ENCODE measurements around the gene TLE2.

TLE2 gene

DNA sequence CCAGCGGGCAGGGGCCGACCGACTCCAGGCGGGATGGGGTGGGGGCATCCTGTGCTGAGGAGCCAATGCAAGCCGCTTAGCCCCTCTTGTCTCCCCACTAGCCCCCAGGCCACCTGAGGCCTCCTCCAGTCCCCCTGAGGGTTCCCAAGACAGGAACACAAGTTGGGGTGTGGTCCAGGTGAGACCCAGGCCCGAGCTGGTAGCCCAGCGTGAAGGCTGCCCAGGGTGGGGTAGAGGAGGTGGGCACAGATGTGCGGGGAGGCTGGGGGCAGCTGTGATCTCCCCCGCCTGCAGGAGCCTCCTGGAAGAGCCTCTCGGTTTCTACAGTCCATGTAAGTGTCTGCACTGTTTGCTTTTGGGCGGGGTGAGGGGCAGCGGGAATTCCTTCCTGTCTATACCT is 41.3 kb downstream of the TLE2 start:
- no peak overlapping the region for H3K27ac ChIP-seq (ENCODE audit: low read length)
- no peak overlapping the region for H3K4me3 ChIP-seq (ENCODE audit: low read length)
- DNase-seq, result no peak
- no peaks in the 10 kb centered on the region for H4K20me1 ChIP-seq (ENCODE audit: insufficient read depth, low read length)
- no peak overlapping the region for H2AFZ ChIP-seq (ENCODE audit: low read length)
- H3K9ac ChIP-seq (ENCODE audit: low read length), result no peak overlapping the region
- TF ChIP-seq EZH2phosphoT487 (IDR thresholded peaks at IDR 0.05; ENCODE audit: low read length), result no peak
- TF ChIP-seq, protein P1, sequence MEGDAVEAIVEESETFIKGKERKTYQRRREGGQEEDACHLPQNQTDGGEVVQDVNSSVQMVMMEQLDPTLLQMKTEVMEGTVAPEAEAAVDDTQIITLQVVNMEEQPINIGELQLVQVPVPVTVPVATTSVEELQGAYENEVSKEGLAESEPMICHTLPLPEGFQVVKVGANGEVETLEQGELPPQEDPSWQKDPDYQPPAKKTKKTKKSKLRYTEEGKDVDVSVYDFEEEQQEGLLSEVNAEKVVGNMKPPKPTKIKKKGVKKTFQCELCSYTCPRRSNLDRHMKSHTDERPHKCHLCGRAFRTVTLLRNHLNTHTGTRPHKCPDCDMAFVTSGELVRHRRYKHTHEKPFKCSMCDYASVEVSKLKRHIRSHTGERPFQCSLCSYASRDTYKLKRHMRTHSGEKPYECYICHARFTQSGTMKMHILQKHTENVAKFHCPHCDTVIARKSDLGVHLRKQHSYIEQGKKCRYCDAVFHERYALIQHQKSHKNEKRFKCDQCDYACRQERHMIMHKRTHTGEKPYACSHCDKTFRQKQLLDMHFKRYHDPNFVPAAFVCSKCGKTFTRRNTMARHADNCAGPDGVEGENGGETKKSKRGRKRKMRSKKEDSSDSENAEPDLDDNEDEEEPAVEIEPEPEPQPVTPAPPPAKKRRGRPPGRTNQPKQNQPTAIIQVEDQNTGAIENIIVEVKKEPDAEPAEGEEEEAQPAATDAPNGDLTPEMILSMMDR (IDR thresholded peaks at IDR 0.05; ENCODE audit: low read length), result no peak
- TF ChIP-seq EZH2 (optimal IDR thresholded peaks at IDR 0.05; ENCODE audit: low read depth, low read length), result no peak
- no peaks in the 10 kb centered on the region for H3K79me2 ChIP-seq (ENCODE audit: low read length)
- peaks cover 75% of the 10 kb centered on the region for H3K27me3 ChIP-seq (replicated peaks; ENCODE audit: insufficient read depth, low read length)
- H3K4me1 ChIP-seq (ENCODE audit: low read length), result no peaks in the 10 kb centered on the region
- H3K9me3 ChIP-seq (replicated peaks; ENCODE audit: insufficient read depth, low read length), result no peaks in the 10 kb centered on the region
- no peak overlapping the region for H3K4me2 ChIP-seq (ENCODE audit: low read depth, low read length)
- H3F3A ChIP-seq (ENCODE audit: insufficient read depth, low read length), result no peaks in the 10 kb centered on the region
- no peaks in the 10 kb centered on the region for H3K9me2 ChIP-seq (replicated peaks; ENCODE audit: insufficient read depth, low read length)
- H3K36me3 ChIP-seq (replicated peaks; ENCODE audit: insufficient read depth, low read length), result no peaks in the 10 kb centered on the region

DNA sequence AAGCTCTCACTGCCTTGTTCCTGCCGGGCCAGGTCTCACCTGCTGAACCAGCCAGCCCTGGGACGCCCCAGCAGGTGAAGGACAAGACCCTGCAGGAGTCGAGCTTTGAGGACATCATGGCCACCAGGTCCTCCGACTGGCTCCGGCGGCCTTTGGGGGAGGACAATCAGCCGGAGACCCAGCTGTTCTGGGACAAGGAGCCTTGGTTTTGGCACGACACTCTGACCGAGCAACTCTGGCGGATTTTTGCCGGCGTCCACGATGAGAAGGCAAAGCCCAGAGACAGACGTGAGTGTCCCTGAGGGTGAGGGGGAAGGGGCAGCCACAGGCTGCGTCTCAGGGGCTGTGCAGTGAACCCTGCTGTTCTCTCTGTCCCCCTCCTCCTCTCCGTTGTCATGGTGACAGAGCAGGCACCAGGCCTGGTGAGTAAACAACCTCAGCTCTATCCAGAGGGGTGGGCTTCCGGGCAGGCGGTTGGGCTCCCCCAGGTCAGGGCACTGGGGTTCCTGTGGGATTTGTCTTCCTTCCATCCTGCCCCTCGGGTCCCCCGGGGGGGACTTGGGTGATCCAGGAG is 42.0 kb downstream of the TLE2 start:
- no peak overlapping the region for H3K4me2 ChIP-seq (ENCODE audit: low read depth, low read length)
- H3K36me3 ChIP-seq (replicated peaks; ENCODE audit: insufficient read depth, low read length), result no peaks in the 10 kb centered on the region
- H4K20me1 ChIP-seq (ENCODE audit: insufficient read depth, low read length), result no peaks in the 10 kb centered on the region
- TF ChIP-seq, protein P1 (IDR thresholded peaks at IDR 0.05; ENCODE audit: low read length), result no peak
- TF ChIP-seq EZH2phosphoT487 (IDR thresholded peaks at IDR 0.05; ENCODE audit: low read length), result no peak
- TF ChIP-seq EZH2 (optimal IDR thresholded peaks at IDR 0.05; ENCODE audit: low read depth, low read length), result no peak
- no peak overlapping the region for H2AFZ ChIP-seq (ENCODE audit: low read length)
- no peaks in the 10 kb centered on the region for H3F3A ChIP-seq (ENCODE audit: insufficient read depth, low read length)
- DNase-seq, result no peak
- H3K79me2 ChIP-seq (ENCODE audit: low read length), result no peaks in the 10 kb centered on the region
- no peaks in the 10 kb centered on the region for H3K9me2 ChIP-seq (replicated peaks; ENCODE audit: insufficient read depth, low read length)
- no peak overlapping the region for H3K4me3 ChIP-seq (ENCODE audit: low read length)
- peaks cover 76% of the 10 kb centered on the region for H3K27me3 ChIP-seq (replicated peaks; ENCODE audit: insufficient read depth, low read length)
- H3K9ac ChIP-seq (ENCODE audit: low read length), result no peak overlapping the region
- no peak overlapping the region for H3K27ac ChIP-seq (ENCODE audit: low read length)
- no peaks in the 10 kb centered on the region for H3K9me3 ChIP-seq (replicated peaks; ENCODE audit: insufficient read depth, low read length)
- H3K4me1 ChIP-seq (ENCODE audit: low read length), result no peaks in the 10 kb centered on the region

- Histone ChIP-seq H3K9me2 (replicated peaks; ENCODE audit: insufficient read depth, low read length) (no peaks in the 10 kb centered on the region), H3K79me2 (ENCODE audit: low read length) (no peaks in the 10 kb centered on the region), H3K36me3 (replicated peaks; ENCODE audit: insufficient read depth, low read length) (no peaks in the 10 kb centered on the region), H3K4me3 (ENCODE audit: low read length) (no peak overlapping the region), H3K4me2 (ENCODE audit: low read depth, low read length) (no peak overlapping the region; the same call in 1 of the 2 replicates), H3K27ac (ENCODE audit: low read length) (no peak overlapping the region), H3F3A (ENCODE audit: insufficient read depth, low read length) (no peaks in the 10 kb centered on the region), H3K27me3 (replicated peaks; ENCODE audit: insufficient read depth, low read length) (peaks cover 86% of the 10 kb centered on the region), H3K9ac (ENCODE audit: low read length) (no peak overlapping the region), H3K4me1 (ENCODE audit: low read length) (no peaks in the 10 kb centered on the region), H3K9me3 (replicated peaks; ENCODE audit: insufficient read depth, low read length) (no peaks in the 10 kb centered on the region), H2AFZ (ENCODE audit: low read length) (no peak overlapping the region), H4K20me1 (ENCODE audit: insufficient read depth, low read length) (no peaks in the 10 kb centered on the region)
- DNase-seq, result no peak
- TF ChIP-seq EZH2 (optimal IDR thresholded peaks at IDR 0.05; ENCODE audit: low read depth, low read length), result no peak
- TF ChIP-seq EZH2phosphoT487 (IDR thresholded peaks at IDR 0.05; ENCODE audit: low read length), result no peak
- TF ChIP-seq, protein P1 (IDR thresholded peaks at IDR 0.05; ENCODE audit: low read length), result no peak
Observed at GRCh38 chr19:2984215-2984528, 44.9 kb downstream of the TLE2 start.
